GM12873 (cell line): ENCODE measurements around the gene CROCC2.

Experiments used
- CTCF ChIP-seq: IDR thresholded peaks from 2 replicates; pipeline ENCODE4 v1.5.1; 2012; ENCODE audit warnings: low read depth, mild to moderate bottlenecking, moderate library complexity, low read length, control low read depth; ENCODE audit not compliant: insufficient read depth; ENCODE audit errors: missing control alignments

CROCC2 gene

GRCh38 chr2:241007880-241008710 is 102.0 kb downstream of the CROCC2 start:
- no peak for TF ChIP-seq CTCF

- TF ChIP-seq CTCF = no peak
Measured at GRCh38 chr2:241008711-241009121, 102.6 kb downstream of the CROCC2 start.

GRCh38 chr2:241009191-241009590 is 103.1 kb downstream of the CROCC2 start:
- no peak for TF ChIP-seq CTCF

- TF ChIP-seq CTCF = no peak
Measured at GRCh38 chr2:241009601-241010530, 103.7 kb downstream of the CROCC2 start.

- no peak for TF ChIP-seq CTCF
Measured at GRCh38 chr2:241010531-241011295, 104.6 kb downstream of the CROCC2 start.

- no peak for TF ChIP-seq CTCF
Measured at GRCh38 chr2:241011296-241011600, 105.1 kb downstream of the CROCC2 start.
